ENCODE data around the gene GDPD1. TPM values are rescaled to one million over a fixed set of nuclear protein-coding genes. Genes with fewer than 3 reads are reported as not detected.

The GDPD1 gene
- total and polyA plus RNA-seq, 4 donors, result 0.45 to 1.4 (median 0.78) TPM

DNA sequence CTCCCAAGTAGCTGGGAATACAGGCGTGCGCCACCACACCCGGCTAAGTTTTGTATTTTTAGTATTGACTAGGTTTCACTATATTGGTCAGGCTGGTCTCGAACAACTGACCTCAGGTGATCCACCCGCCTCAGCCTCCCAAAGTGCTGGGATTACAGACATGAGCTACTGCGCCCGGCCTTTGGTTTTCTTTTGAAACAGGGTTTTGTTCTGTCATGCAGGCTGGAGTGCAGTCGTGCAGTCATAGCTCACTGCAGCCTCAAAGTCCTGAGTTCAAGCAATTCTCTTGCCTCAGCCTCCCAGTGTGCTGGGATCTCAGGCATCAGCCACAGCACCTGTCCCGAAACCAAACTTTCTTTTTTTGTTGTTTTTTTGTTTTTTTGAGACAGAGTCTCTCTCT lies 39.7 kb upstream of the GDPD1 start:
- WGBS, result 99% methylated on average over 9 of the region's 9 CpGs
- H3K27ac ChIP-seq (ENCODE audit: low read depth in 1 of 2, low read length in 2 of 2), result no peak overlapping the region

DNA sequence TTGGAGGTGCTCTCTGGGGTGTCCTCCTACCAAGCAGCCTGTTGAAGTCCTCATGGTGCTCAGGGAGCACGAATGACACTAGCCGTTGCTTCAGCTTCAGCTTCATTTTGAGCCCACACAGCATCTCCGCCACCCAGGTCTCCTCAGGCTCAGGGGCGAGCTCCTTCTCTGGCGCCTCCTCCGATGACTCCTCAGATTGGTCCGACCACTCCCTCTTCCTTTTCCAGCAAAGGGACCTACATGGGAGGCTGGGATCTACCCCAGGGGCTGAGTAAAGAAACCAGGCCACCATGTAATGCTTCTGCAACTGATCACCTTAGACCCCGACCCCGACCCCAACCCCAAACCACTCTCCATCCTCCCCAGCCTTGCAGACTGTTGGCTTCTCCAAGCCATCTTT lies 38.8 kb upstream of the GDPD1 start:
- Histone ChIP-seq H3K4me1 (ENCODE audit: control insufficient read depth in 4 of 4, insufficient read depth in 4 of 4, low read length in 3 of 4) (no peaks in the 10 kb centered on the region), H3K9me3 (ENCODE audit: control insufficient read depth in 4 of 4, low read length in 3 of 4) (no peaks in the 10 kb centered on the region), H3K36me3 (ENCODE audit: control insufficient read depth in 4 of 4, insufficient read depth in 3 of 4, low read depth in 1 of 4, low read length in 3 of 4) (no peaks in the 10 kb centered on the region), H3K4me3 (ENCODE audit: low read depth in 1 of 3, low read length in 3 of 3) (no peak overlapping the region), H3K27me3 (ENCODE audit: control insufficient read depth in 4 of 4, insufficient read depth in 4 of 4, low read length in 3 of 4) (no peaks in the 10 kb centered on the region), H3K9ac (ENCODE audit: low read depth in 1 of 2, low read length in 2 of 2) (no peak overlapping the region), H3K27ac (ENCODE audit: low read depth in 1 of 2, low read length in 2 of 2) (no peak overlapping the region)
- DNase-seq (ENCODE audit: low spot score), result no peak
- TF ChIP-seq EGR1 (IDR thresholded peaks at IDR 0.05; ENCODE audit: low read depth in 2 of 2), result no peak
- TF ChIP-seq, protein P1, sequence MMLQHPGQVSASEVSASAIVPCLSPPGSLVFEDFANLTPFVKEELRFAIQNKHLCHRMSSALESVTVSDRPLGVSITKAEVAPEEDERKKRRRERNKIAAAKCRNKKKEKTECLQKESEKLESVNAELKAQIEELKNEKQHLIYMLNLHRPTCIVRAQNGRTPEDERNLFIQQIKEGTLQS (IDR thresholded peaks at IDR 0.05), result no peak
- WGBS, result 98% methylated on average over 9 of the region's 9 CpGs

More for the DNA sequence above, 39.7 kb upstream of the GDPD1 start:
- Histone ChIP-seq H3K9me3 (ENCODE audit: control insufficient read depth in 4 of 4, low read length in 3 of 4) (no peaks in the 10 kb centered on the region), H3K9ac (ENCODE audit: low read depth in 1 of 2, low read length in 2 of 2) (no peak overlapping the region), H3K27me3 (ENCODE audit: control insufficient read depth in 4 of 4, insufficient read depth in 4 of 4, low read length in 3 of 4) (no peaks in the 10 kb centered on the region), H3K4me1 (ENCODE audit: control insufficient read depth in 4 of 4, insufficient read depth in 4 of 4, low read length in 3 of 4) (no peaks in the 10 kb centered on the region), H3K4me3 (ENCODE audit: low read depth in 1 of 3, low read length in 3 of 3) (no peak overlapping the region), H3K36me3 (ENCODE audit: control insufficient read depth in 4 of 4, insufficient read depth in 3 of 4, low read depth in 1 of 4, low read length in 3 of 4) (no peaks in the 10 kb centered on the region)
- DNase-seq (ENCODE audit: low spot score), result no peak
- TF ChIP-seq HNF4G (IDR thresholded peaks at IDR 0.05) (no peak), FOXA2 (IDR thresholded peaks at IDR 0.05) (no peak), NR2F2 (IDR thresholded peaks at IDR 0.05) (no peak), TAF1 (conservative IDR thresholded peaks at IDR 0.05) (no peak), EGR1 (IDR thresholded peaks at IDR 0.05; ENCODE audit: low read depth in 2 of 2) (no peak), YY1 (IDR thresholded peaks at IDR 0.05) (no peak), JUND (IDR thresholded peaks at IDR 0.05) (no peak)
- TF ChIP-seq, protein P2, sequence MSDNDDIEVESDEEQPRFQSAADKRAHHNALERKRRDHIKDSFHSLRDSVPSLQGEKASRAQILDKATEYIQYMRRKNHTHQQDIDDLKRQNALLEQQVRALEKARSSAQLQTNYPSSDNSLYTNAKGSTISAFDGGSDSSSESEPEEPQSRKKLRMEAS (IDR thresholded peaks at IDR 0.05), result no peak
- TF ChIP-seq, protein P1 (IDR thresholded peaks at IDR 0.05), result no peak

DNA sequence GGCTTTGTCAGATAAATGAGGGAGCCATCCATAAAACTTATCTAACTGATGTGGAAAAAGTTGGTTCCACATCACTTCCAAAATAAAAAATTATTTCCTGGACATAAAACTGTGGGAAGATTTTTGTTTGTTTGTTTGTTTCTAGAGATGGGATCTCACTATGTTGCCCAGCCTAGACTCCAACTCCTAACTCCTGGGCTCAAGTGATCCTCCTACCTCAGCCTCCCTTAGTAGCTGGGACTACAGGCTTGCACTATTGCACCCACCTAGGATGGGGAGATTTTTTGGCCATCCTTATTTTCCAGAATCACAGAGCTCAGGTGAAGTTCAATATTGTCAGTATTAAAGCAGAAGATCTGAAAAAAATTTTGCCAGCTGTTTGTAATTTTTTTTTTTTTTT lies 34.3 kb upstream of the GDPD1 start:
- H3K27ac ChIP-seq (ENCODE audit: low read depth in 1 of 2, low read length in 2 of 2), result no peak overlapping the region
- H3K4me1 ChIP-seq (ENCODE audit: control insufficient read depth in 4 of 4, insufficient read depth in 4 of 4, low read length in 3 of 4), result no peaks in the 10 kb centered on the region
- no peaks in the 10 kb centered on the region for H3K36me3 ChIP-seq (ENCODE audit: control insufficient read depth in 4 of 4, insufficient read depth in 3 of 4, low read depth in 1 of 4, low read length in 3 of 4)
- no peaks in the 10 kb centered on the region for H3K9me3 ChIP-seq (ENCODE audit: control insufficient read depth in 4 of 4, low read length in 3 of 4)
- DNase-seq (ENCODE audit: low spot score), result no peak
- TF ChIP-seq JUND (IDR thresholded peaks at IDR 0.05) (no peak), YY1 (IDR thresholded peaks at IDR 0.05) (no peak), EGR1 (IDR thresholded peaks at IDR 0.05; ENCODE audit: low read depth in 2 of 2) (no peak)
- TF ChIP-seq, protein P3, sequence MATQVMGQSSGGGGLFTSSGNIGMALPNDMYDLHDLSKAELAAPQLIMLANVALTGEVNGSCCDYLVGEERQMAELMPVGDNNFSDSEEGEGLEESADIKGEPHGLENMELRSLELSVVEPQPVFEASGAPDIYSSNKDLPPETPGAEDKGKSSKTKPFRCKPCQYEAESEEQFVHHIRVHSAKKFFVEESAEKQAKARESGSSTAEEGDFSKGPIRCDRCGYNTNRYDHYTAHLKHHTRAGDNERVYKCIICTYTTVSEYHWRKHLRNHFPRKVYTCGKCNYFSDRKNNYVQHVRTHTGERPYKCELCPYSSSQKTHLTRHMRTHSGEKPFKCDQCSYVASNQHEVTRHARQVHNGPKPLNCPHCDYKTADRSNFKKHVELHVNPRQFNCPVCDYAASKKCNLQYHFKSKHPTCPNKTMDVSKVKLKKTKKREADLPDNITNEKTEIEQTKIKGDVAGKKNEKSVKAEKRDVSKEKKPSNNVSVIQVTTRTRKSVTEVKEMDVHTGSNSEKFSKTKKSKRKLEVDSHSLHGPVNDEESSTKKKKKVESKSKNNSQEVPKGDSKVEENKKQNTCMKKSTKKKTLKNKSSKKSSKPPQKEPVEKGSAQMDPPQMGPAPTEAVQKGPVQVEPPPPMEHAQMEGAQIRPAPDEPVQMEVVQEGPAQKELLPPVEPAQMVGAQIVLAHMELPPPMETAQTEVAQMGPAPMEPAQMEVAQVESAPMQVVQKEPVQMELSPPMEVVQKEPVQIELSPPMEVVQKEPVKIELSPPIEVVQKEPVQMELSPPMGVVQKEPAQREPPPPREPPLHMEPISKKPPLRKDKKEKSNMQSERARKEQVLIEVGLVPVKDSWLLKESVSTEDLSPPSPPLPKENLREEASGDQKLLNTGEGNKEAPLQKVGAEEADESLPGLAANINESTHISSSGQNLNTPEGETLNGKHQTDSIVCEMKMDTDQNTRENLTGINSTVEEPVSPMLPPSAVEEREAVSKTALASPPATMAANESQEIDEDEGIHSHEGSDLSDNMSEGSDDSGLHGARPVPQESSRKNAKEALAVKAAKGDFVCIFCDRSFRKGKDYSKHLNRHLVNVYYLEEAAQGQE (IDR thresholded peaks at IDR 0.05), result no peak
- H3K27me3 ChIP-seq (ENCODE audit: control insufficient read depth in 4 of 4, insufficient read depth in 4 of 4, low read length in 3 of 4), result no peaks in the 10 kb centered on the region
- H3K9ac ChIP-seq (ENCODE audit: low read depth in 1 of 2, low read length in 2 of 2), result no peak overlapping the region
- no peak overlapping the region for H3K4me3 ChIP-seq (ENCODE audit: low read depth in 1 of 3, low read length in 3 of 3)
